GM23338 (cell line): ENCODE measurements around the gene UBA3. TPM values are rescaled to one million over a fixed set of nuclear protein-coding genes. Genes with fewer than 3 reads are reported as not detected.

Experiments
- ATAC-seq: fragments of 200-7000 bp; cut with Tn5 transposase; 3 replicates; pipeline ENCODE4 v1.9.1; 2020
- DNase-seq: peaks from one replicate; pipeline ENCODE4 v3.0.0-alpha.2; 2015; ENCODE audit warnings: low spot score
- H2AFZ ChIP-seq: fragments of 200-600 bp; sonication (generic); 2 replicates; pipeline ENCODE4 v1.8.0; 2016; ENCODE audit warnings: antibody characterized with exemption, mild to moderate bottlenecking, moderate library complexity
- H3F3A ChIP-seq: fragments of 200-600 bp; sonication (generic); replicated peaks from 2 replicates; pipeline ENCODE4 v1.8.0; 2017; ENCODE audit warnings: antibody characterized with exemption, mixed run types, low read depth
- H3K27ac ChIP-seq: fragments of 200-600 bp; sonication (generic); 2 replicates; pipeline ENCODE4 v1.6.1; 2016; ENCODE audit warnings: low read depth
- H3K27me3 ChIP-seq: fragments of 200-600 bp; sonication (generic); 2 replicates; pipeline ENCODE4 v1.8.0; 2016; ENCODE audit warnings: mild to moderate bottlenecking, mixed run types, moderate library complexity; ENCODE audit not compliant: insufficient read depth
- H3K36me3 ChIP-seq: fragments of 200-600 bp; sonication (generic); 2 replicates; pipeline ENCODE4 v1.8.0; 2016; ENCODE audit warnings: mild to moderate bottlenecking; ENCODE audit not compliant: insufficient read depth
- H3K4me1 ChIP-seq: fragments of 200-600 bp; sonication (generic); 2 replicates; pipeline ENCODE4 v1.8.0; 2016; ENCODE audit warnings: mild to moderate bottlenecking, moderate library complexity; ENCODE audit not compliant: insufficient read depth
- H3K4me2 ChIP-seq: fragments of 200-600 bp; sonication (generic); 2 replicates; pipeline ENCODE4 v1.7.1; 2017; ENCODE audit warnings: mixed run types
- H3K4me3 ChIP-seq: fragments of 200-600 bp; sonication (generic); 2 replicates; pipeline ENCODE4 v1.6.1; 2016; ENCODE audit warnings: mixed run types
- H3K79me2 ChIP-seq: fragments of 200-600 bp; sonication (generic); replicated peaks from 2 replicates; pipeline ENCODE4 v1.8.0; 2017; ENCODE audit warnings: mild to moderate bottlenecking; ENCODE audit not compliant: insufficient read depth
- H3K9me2 ChIP-seq: fragments of 200-600 bp; sonication (generic); 2 replicates; pipeline ENCODE4 v1.8.0; 2017; ENCODE audit not compliant: insufficient read depth
- H4K20me1 ChIP-seq: fragments of 200-600 bp; sonication (generic); replicated peaks from 2 replicates; pipeline ENCODE4 v1.8.0; 2017; ENCODE audit warnings: mild to moderate bottlenecking; ENCODE audit not compliant: insufficient read depth
- H3K27ac Mint-ChIP-seq: 2 replicates; pipeline ENCODE4 v1.8.0; 2020; ENCODE audit warnings: inconsistent platforms, mild to moderate bottlenecking, moderate library complexity, mixed read lengths
- H3K27me3 Mint-ChIP-seq: 3 replicates; pipeline ENCODE4 v1.8.0; 2022; ENCODE audit warnings: low read depth, mild to moderate bottlenecking, moderate library complexity, mixed read lengths, inconsistent platforms; ENCODE audit not compliant: insufficient read depth, poor library complexity
- H3K36me3 Mint-ChIP-seq: 3 replicates; pipeline ENCODE4 v1.8.0; 2021; ENCODE audit warnings: low read depth, mild to moderate bottlenecking, inconsistent platforms, moderate library complexity, mixed read lengths
- H3K4me1 Mint-ChIP-seq: 3 replicates; pipeline ENCODE4 v1.8.0; 2020; ENCODE audit warnings: mild to moderate bottlenecking, inconsistent platforms, mixed read lengths
- H3K4me3 Mint-ChIP-seq: 3 replicates; pipeline ENCODE4 v1.8.0; 2021; ENCODE audit warnings: moderate library complexity, mild to moderate bottlenecking, inconsistent platforms, mixed read lengths
- H3K9me3 Mint-ChIP-seq: 3 replicates; pipeline ENCODE4 v1.8.0; 2020; ENCODE audit warnings: moderate library complexity, mild to moderate bottlenecking, inconsistent platforms, mixed read lengths
- CREB1 ChIP-seq: fragments of 250-450 bp; sonication (Bioruptor Pico); IDR thresholded peaks from 2 replicates; pipeline ENCODE4 v1.5.0; 2020; ENCODE audit warnings: low read depth, mild to moderate bottlenecking, moderate library complexity
- CTCF ChIP-seq, 2 experiments: fragments of 200-600 bp in 1 of 2; sonication (generic) in 1 of 2; conservative IDR thresholded peaks; 2 replicates each; pipeline versions ENCODE4 v1.5.1 to v1.6.1; 2016 to 2017; ENCODE audit warnings: antibody characterized with exemption in 2 of 2, low read depth in 2 of 2, mild to moderate bottlenecking in 2 of 2, moderate library complexity in 1 of 2
- ETS1 ChIP-seq: IDR thresholded peaks from 2 replicates; pipeline ENCODE4 v1.6.1; 2016; ENCODE audit warnings: antibody characterized with exemption
- EZH2 ChIP-seq: fragments of 200-600 bp; sonication (generic); IDR thresholded peaks from one replicate; pipeline ENCODE4 v1.8.0; 2017; ENCODE audit warnings: antibody characterized with exemption, mild to moderate bottlenecking, low read depth; ENCODE audit not compliant: unreplicated experiment
- EZH2phosphoT487 ChIP-seq: fragments of 200-600 bp; sonication (generic); IDR thresholded peaks from one replicate; pipeline ENCODE4 v1.8.1; 2018; ENCODE audit warnings: antibody characterized with exemption; ENCODE audit not compliant: unreplicated experiment
- JUNB ChIP-seq: IDR thresholded peaks from one replicate; pipeline ENCODE4 v1.6.1; 2016; ENCODE audit warnings: antibody characterized with exemption; ENCODE audit not compliant: unreplicated experiment
- NANOG ChIP-seq: IDR thresholded peaks from 2 replicates; pipeline ENCODE4 v1.6.1; 2016; ENCODE audit warnings: antibody characterized with exemption, borderline replicate concordance
- POLR2AphosphoS5 ChIP-seq: IDR thresholded peaks from 2 replicates; pipeline ENCODE4 v1.6.1; 2016; ENCODE audit warnings: antibody characterized with exemption, low read depth
- REST ChIP-seq: IDR thresholded peaks from one replicate; pipeline ENCODE4 v1.6.1; 2018; ENCODE audit warnings: antibody characterized with exemption; ENCODE audit not compliant: unreplicated experiment
- STAT1 ChIP-seq: IDR thresholded peaks from one replicate; pipeline ENCODE4 v1.6.1; 2016; ENCODE audit warnings: antibody characterized with exemption; ENCODE audit not compliant: unreplicated experiment
- ZNF114 ChIP-seq: fragments of 250-450 bp; sonication (Bioruptor Pico); IDR thresholded peaks from 2 replicates; pipeline ENCODE4 v1.5.0; 2020; ENCODE audit warnings: mild to moderate bottlenecking, moderate library complexity
- ZNF331 ChIP-seq: fragments of 250-450 bp; sonication (Bioruptor Pico); IDR thresholded peaks from 2 replicates; pipeline ENCODE4 v1.5.0; 2020; ENCODE audit warnings: low read depth, mild to moderate bottlenecking, moderate library complexity
- ZNF462 ChIP-seq: fragments of 250-450 bp; sonication (Bioruptor Pico); IDR thresholded peaks from 2 replicates; pipeline ENCODE4 v1.5.0; 2020; ENCODE audit warnings: mild to moderate bottlenecking, moderate library complexity
- polyA plus RNA-seq: library from polyadenylated mRNA; unstranded; fragments of >200 nt; fragmentation: Nextera tagmentation; extraction: Ambion mirVana; gene quantifications from 2 replicates; pipeline ENCODE4 v1.2.1, GENCODE V29; 2016
- total RNA-seq: library from RNA; depleted of rRNA; stranded (reverse); fragments of >200 nt; shearing (Covaris generic); gene quantifications from 2 replicates; pipeline ENCODE4 v1.2.3, GENCODE V29; 2014

The UBA3 gene
- total and polyA plus RNA-seq, 2 experiments from 2014 or later = 53.2 to 85.3 TPM

GRCh38 chr3:69058180-69058946 lies 21.8 kb downstream of the UBA3 start:
- H3K27me3 ChIP-seq = no peaks in the 10 kb centered on the region
- Mint-ChIP-seq H3K27me3 (no peaks in the 10 kb centered on the region), H3K27ac (no peak overlapping the region), H3K4me3 (no peak overlapping the region), H3K36me3 (peaks cover 56% of the 10 kb centered on the region), H3K4me1 (no peaks in the 10 kb centered on the region), H3K9me3 (no peaks in the 10 kb centered on the region)
- H3K4me1 ChIP-seq = no peaks in the 10 kb centered on the region
- ATAC-seq (no peak), DNase-seq (no peak)
- H3K4me2 ChIP-seq = no peak overlapping the region
- H3K9me2 ChIP-seq = no peaks in the 10 kb centered on the region
- no peaks in the 10 kb centered on the region for H3K79me2 ChIP-seq
- peaks cover 42% of the 10 kb centered on the region for H3K36me3 ChIP-seq
- no peaks in the 10 kb centered on the region for H3F3A ChIP-seq
- no peak overlapping the region for H2AFZ ChIP-seq
- TF ChIP-seq ETS1 (no peak), EZH2 (no peak), ZNF331 (CRISPR knock-in tag) (no peak), CTCF (conservative IDR thresholded peaks at IDR 0.05; ENCODE audit: low read depth in 2 of 2) (no peak), JUNB (no peak), STAT1 (no peak), POLR2AphosphoS5 (no peak), REST (no peak), CREB1 (no peak), NANOG (no peak), ZNF462 (CRISPR knock-in tag) (no peak), EZH2phosphoT487 (no peak), ZNF114 (CRISPR knock-in tag) (no peak)
- no peak overlapping the region for H3K4me3 ChIP-seq
- H4K20me1 ChIP-seq = no peaks in the 10 kb centered on the region
- H3K27ac ChIP-seq = no peak overlapping the region
